ENCODE data around the gene KDM7A. TPM values are rescaled to one million over a fixed set of nuclear protein-coding genes. Genes with fewer than 3 reads are reported as not detected.

The KDM7A gene
- total and polyA plus RNA-seq, 12 donors, result 2.7 to 16.4 (median 11.8) TPM

DNA sequence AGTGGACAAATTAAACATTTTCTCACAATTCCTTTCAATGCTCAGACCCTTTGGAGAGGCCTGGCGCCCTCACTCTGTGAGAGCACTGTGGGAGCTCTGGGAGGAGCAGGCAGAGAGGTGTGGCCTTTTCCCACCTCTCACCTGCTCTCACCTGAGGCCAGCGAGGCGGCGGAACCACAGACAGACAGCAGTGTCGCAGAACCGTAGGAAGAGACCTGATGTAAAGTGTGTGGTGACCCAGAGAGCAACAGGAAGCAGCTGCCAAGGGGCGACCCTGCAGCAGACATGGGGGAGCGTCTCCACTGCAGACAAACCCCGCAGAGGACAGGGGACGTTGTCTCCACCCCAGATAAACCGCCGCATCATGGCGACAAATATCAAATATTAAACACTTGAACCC lies 98.4 kb downstream of the KDM7A start:
- DNase-seq, result no peak
- H3K4me1 ChIP-seq, result peaks cover 0 to 7% (median 4%) of the 10 kb centered on the region in 9 donors
- no peaks in the 10 kb centered on the region for H3K36me3 ChIP-seq
- WGBS, 2 donors, result 73 to 75% methylated on average over 13 of the region's 13 CpGs
- H3K27me3 ChIP-seq, result no peaks in the 10 kb centered on the region
- TF ChIP-seq, protein P1, sequence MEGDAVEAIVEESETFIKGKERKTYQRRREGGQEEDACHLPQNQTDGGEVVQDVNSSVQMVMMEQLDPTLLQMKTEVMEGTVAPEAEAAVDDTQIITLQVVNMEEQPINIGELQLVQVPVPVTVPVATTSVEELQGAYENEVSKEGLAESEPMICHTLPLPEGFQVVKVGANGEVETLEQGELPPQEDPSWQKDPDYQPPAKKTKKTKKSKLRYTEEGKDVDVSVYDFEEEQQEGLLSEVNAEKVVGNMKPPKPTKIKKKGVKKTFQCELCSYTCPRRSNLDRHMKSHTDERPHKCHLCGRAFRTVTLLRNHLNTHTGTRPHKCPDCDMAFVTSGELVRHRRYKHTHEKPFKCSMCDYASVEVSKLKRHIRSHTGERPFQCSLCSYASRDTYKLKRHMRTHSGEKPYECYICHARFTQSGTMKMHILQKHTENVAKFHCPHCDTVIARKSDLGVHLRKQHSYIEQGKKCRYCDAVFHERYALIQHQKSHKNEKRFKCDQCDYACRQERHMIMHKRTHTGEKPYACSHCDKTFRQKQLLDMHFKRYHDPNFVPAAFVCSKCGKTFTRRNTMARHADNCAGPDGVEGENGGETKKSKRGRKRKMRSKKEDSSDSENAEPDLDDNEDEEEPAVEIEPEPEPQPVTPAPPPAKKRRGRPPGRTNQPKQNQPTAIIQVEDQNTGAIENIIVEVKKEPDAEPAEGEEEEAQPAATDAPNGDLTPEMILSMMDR (IDR thresholded peaks at IDR 0.05), result no peak
- no peak overlapping the region for H3K27ac ChIP-seq
- ATAC-seq, result no peak
- no peak overlapping the region for H3K4me3 ChIP-seq
- no peaks in the 10 kb centered on the region for H3K9me3 ChIP-seq
- intact Hi-C loops (cut with DNase I), result no loop called here

DNA sequence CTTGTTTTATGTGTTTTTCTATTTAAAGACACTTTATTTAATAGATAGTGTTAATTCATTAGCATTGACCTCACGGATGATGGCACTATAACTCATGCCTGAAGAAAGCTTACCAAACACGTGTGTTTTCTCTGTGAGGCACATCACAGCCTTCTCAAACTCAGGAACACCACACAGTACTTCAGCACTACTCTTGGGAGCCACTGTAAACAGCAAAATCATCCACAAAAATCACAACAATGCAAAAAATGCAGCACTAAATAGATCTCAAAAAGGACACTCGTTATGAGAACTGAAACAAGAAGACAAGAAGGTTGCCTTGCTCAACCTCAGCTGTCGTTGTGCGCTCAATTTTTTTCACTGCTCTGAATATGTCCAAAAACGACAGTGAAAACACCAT lies 102.0 kb downstream of the KDM7A start:
- TF ChIP-seq, protein P1 (IDR thresholded peaks at IDR 0.05), result no peak
- DNase-seq (no peak), ATAC-seq (no peak)
- no peak overlapping the region for H3K4me3 ChIP-seq
- no peaks in the 10 kb centered on the region for H3K36me3 ChIP-seq
- no peak overlapping the region for H3K27ac ChIP-seq
- WGBS, 2 donors, result 85 to 90% methylated on average over 6 of the region's 6 CpGs
- H3K27me3 ChIP-seq, result no peaks in the 10 kb centered on the region
- intact Hi-C loops (cut with DNase I), result no loop called here
- peaks cover 0 to 7% (median 4%) of the 10 kb centered on the region in 9 donors for H3K4me1 ChIP-seq
- peaks cover 0 to 11% (median 0%) of the 10 kb centered on the region in 11 donors for H3K9me3 ChIP-seq

DNA sequence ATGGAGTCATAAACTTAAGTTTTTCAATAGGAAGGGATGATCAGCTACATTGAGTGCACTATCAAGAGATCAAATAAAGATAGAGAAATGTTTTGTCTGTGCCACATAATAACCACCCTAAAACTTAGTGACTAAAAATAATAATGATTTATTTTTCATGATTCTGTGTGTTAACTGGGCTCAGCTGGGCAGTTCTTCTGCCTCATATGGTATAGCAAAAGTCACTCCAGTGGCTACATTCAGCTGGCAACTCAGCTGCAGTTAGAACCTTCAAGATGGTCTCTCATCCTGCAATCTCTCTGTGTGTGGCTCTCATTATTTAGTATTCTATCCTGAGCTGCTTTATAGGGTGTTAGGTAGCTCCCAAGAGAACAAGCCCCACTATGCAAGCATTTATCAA lies 106.2 kb downstream of the KDM7A start:
- no peak overlapping the region for H3K4me3 ChIP-seq
- TF ChIP-seq, protein P1 (IDR thresholded peaks at IDR 0.05), result no peak
- no peaks in the 10 kb centered on the region for H3K27me3 ChIP-seq
- DNase-seq (no peak), ATAC-seq (no peak)
- no peaks in the 10 kb centered on the region for H3K36me3 ChIP-seq
- no peak overlapping the region for H3K27ac ChIP-seq
- no peaks in the 10 kb centered on the region for H3K4me1 ChIP-seq
- intact Hi-C loops (cut with DNase I), result no loop called here
- peaks cover 0 to 48% (median 18%) of the 10 kb centered on the region in 11 donors for H3K9me3 ChIP-seq

DNA sequence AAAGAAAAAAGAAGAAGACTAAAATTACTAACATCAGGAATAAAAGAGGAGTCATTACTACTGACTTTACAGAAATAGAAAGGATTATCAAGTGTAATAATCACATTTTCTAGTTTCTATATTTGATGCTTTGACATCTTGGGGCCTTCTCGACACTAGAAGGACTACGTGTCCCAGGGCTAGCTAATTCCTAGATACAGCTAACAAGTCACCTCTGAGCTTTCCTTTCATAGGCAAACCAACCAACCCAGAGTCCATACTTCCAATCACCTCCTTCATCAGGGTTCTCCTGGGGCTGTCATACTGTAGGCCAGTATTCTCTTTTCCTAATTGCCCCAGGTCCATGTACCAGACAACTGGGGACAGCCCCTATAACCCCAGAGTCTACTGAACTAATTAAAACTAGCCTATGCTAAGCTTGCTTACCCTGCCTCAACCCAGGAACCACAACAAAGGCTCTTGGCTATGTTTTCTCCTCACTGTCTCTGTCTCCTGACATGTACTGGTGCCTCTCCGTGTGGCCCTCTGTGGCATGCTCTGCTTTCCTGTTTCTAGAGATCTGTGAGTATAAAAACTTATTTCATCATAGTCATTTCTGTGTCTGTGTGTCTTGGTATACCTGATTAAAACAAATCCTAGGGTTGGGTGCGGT lies 107.4 kb downstream of the KDM7A start:
- H3K27ac ChIP-seq, result no peak overlapping the region
- H3K4me3 ChIP-seq, result no peak overlapping the region
- intact Hi-C loops (cut with DNase I), result no loop called here
- 83 to 94% methylated on average over 4 of the region's 4 CpGs for WGBS, 2 donors
- ATAC-seq, result no peak
- peaks cover 0 to 49% (median 18%) of the 10 kb centered on the region in 11 donors for H3K9me3 ChIP-seq
- no peak for DNase-seq
- TF ChIP-seq, protein P1 (IDR thresholded peaks at IDR 0.05), result no peak
- no peaks in the 10 kb centered on the region for H3K4me1 ChIP-seq
- no peaks in the 10 kb centered on the region for H3K36me3 ChIP-seq
- H3K27me3 ChIP-seq, result no peaks in the 10 kb centered on the region

All from heart right ventricle (tissue), 16 donors.